WI38 (cell line): ENCODE data around the gene ZNF205.
"Not testable (repeated sequence)": the region's sequence is repeated elsewhere in the genome, so short reads cannot be mapped to it uniquely, and the experiment has no call there.

Experiments used
- H3K4me3 ChIP-seq: 2 replicates; pipeline ENCODE4 v1.5.1; 2011; ENCODE audit warnings: low read depth, mild to moderate bottlenecking, control low read depth, low read length
- TF ChIP-seq, protein P1 (sequence below): IDR thresholded peaks from 2 replicates; pipeline ENCODE4 v1.5.1; 2012; ENCODE audit warnings: low read depth, mild to moderate bottlenecking, control low read depth, low read length

Gene ZNF205

GRCh38 chr16:3080024-3080423 lies 32.4 kb upstream of the ZNF205 start:
- TF ChIP-seq, protein P1, sequence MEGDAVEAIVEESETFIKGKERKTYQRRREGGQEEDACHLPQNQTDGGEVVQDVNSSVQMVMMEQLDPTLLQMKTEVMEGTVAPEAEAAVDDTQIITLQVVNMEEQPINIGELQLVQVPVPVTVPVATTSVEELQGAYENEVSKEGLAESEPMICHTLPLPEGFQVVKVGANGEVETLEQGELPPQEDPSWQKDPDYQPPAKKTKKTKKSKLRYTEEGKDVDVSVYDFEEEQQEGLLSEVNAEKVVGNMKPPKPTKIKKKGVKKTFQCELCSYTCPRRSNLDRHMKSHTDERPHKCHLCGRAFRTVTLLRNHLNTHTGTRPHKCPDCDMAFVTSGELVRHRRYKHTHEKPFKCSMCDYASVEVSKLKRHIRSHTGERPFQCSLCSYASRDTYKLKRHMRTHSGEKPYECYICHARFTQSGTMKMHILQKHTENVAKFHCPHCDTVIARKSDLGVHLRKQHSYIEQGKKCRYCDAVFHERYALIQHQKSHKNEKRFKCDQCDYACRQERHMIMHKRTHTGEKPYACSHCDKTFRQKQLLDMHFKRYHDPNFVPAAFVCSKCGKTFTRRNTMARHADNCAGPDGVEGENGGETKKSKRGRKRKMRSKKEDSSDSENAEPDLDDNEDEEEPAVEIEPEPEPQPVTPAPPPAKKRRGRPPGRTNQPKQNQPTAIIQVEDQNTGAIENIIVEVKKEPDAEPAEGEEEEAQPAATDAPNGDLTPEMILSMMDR = no peak
- H3K4me3 ChIP-seq = no peak overlapping the region

DNA sequence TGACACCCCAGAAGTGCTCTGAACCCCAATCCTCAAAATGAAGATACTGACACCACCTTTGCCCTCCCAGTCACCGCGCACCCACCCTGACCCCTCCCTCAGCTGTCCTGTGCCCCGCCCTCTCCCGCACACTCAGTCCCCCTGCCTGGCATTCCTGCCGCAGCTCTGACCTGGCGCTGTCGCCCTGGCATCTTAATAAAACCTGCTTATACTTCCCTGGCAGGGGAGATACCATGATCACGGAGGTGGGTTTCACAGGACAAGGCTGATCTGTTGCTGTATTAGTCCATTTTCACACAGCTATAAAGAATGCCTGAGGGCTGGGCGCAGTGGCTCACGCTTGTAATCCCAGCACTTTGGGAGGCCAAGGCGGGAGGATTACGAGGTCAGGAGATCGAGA lies 30.4 kb upstream of the ZNF205 start:
- not testable (repeated sequence) for H3K4me3 ChIP-seq

DNA sequence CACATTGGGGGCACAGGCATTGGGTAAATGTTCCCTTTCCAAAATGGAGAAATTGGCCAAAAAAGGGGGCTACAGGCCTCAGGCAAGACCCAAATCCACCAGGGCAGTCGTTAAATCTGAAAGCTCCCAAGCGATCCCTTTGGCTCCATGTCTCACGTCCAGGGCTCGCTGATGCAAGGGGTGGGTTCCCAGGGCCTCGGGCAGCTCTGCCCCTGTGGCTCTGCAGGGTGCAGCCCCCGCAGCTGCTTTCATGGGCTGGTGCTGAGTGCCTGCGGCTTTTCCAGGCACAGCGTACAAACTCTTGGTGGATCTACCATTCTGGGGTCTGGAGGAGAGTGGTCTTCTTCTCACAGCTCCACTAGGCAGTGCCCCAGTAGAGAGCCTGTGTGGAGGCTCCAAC lies 29.0 kb upstream of the ZNF205 start:
- H3K4me3 ChIP-seq = not testable (repeated sequence)

GRCh38 chr16:3084491-3084890 lies 27.9 kb upstream of the ZNF205 start:
- H3K4me3 ChIP-seq = no peak overlapping the region
- TF ChIP-seq, protein P1 = no peak

DNA sequence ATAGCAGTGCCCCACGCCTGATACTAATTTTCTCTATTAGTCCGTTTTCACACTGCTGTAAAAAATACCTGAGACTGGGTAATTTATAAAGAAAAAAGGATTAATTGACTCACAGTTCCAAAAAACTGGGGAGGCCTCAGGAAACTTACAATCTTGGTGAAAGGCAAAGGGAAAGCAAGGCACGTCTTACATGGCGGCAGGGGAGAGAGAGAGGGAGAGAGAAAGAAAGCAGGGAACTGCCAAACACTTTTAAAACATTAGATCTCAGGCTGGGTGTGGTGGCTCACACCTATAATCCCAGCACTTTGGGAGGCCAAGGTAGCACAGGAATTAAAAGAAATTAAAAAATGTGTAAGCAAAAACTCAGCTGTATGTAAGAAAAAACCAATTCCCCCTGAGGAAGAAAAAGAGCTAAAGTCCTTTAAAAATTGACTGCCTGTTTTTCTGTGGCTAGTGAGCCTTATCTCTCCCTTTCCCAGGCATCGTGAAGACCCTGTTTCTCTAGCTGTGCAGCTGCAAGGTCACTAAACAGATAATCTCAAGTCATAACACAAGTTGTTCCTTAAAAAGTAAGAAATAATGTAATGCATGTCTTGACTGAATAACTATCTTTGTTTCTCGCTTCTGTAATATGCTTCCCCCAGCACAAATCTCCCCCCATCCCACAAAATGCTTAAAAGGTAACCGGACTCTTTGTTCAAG lies 27.3 kb upstream of the ZNF205 start:
- TF ChIP-seq, protein P1 = no peak
- H3K4me3 ChIP-seq = no peak overlapping the region

GRCh38 chr16:3085868-3086595 lies 26.4 kb upstream of the ZNF205 start:
- H3K4me3 ChIP-seq = no peak overlapping the region
- TF ChIP-seq, protein P1 = no peak

GRCh38 chr16:3086596-3087242 lies 25.7 kb upstream of the ZNF205 start:
- H3K4me3 ChIP-seq = no peak overlapping the region
- TF ChIP-seq, protein P1 = no peak
